HUDEP-2 (cell line): ENCODE measurements around the gene CPXM1.
"Not testable (repeated sequence)": the region's sequence is repeated elsewhere in the genome, so short reads cannot be mapped to it uniquely, and the experiment has no call there.

Experiments
- DNase-seq, 76 experiments: peaks; one replicate each; lab custom pipeline; 2025; ENCODE audit not compliant: unreplicated experiment in 76 of 76; lab: John Stamatoyannopoulos, UW

Gene CPXM1

GRCh38 chr20:2800521-2801285 is at the start of gene CPXM1:
Gene CPXM1 (minus strand): TSS chr20:2800627. CDS start chr20:2800572, 55 bp downstream.
- peak in 1 of 76 experiments; percentile 3 for DNase-seq

GRCh38 chr20:2849529-2849928 is 49.1 kb upstream of the CPXM1 start:
- no peak for DNase-seq

- no peak for DNase-seq
Measured at GRCh38 chr20:2847802-2848201, 47.4 kb upstream of the CPXM1 start.

DNA sequence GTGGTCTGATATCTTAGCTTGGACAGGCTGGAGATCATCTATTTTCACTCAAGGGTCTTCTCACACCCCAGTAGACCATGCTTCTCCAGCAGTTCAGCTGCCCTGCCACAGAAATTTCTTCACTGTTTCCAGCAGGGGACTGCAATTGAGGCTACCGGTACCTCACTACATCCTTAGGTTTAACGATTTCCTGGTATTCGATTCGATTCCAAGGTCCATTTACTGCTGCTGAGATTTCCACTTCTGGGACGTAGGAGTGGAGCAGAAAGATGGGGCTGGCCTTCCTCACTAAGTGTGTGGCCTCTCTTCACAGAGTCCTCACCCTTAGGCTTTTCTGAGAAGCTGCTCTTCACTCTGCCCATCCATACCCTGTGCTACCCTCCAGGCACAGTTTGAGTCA is 46.3 kb upstream of the CPXM1 start:
- no peak for DNase-seq

DNA sequence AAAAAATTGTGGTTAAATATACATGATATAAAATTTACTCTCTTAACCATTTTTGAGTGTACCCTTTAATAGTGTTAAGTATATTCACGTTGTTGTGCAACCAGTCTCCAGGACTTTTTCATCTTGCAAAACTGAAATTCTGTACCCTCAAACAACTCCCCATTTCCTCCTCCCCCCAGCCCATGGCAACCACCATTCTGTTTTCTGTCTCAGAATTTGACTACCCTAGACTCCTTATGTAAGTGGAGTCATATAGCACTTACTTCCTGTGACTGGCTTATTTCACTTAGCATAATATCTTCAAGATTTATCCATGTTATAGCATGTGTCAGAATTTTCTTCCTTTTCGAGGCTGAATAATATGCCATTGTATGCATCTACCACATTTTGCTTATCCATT is 45.2 kb upstream of the CPXM1 start:
- DNase-seq = no peak

- peak in 25 of 76 experiments; percentile 9 to 60 (median 22) for DNase-seq
Measured at GRCh38 chr20:2840967-2841531, 40.6 kb upstream of the CPXM1 start.

DNA sequence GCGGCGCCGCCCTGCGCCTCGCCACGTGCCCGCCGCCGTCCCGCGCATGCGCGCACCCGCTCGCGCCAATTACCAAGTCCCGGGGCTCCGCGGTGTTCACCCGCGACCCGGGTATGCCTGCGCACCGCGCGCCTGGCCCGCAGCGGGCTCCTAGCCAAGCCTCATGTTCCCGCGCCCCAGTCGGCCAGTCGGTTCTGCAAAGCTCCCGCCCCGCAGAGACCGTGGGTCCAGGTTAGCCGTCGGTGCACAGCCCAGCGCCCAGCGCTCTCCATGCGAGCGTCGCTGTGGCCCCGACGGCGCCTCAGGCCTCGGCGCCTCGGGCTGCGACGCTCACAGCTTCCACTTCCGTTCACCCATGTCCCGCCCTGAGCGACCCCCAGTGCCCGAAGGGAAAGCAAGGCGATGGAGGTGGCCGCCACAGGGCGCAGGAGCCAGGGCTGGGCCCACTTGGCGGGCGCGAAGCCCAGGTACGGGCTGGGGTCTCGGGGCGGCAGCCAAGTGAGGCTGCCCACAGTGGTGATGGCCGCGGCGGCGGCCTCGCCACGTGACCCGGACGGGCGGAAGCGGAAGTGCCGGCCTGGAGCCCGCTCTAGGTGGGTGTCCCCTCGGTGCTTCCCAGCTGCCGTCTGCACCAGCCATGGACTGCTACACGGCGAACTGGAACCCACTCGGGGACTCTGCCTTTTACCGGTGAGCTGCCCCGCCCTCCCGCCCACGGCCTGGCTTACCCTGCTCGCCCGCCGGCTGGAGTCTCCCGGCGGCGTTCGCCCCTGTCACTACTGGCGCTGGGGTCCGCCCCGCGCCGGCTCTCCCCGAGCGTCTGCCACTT is 39.9 kb upstream of the CPXM1 start, which contains the start of the genes PCED1A and VPS16:
Gene PCED1A (minus strand): TSS at position 518 of the 829 bp plus-strand sequence. CDS start 743 bp downstream, outside the sequence.
Gene VPS16 (plus strand): TSS at position 608 of the 829 bp plus-strand sequence. CDS start 30 bp downstream, at position 638.
- peak in 75 of 76 experiments; percentile 16 to 91 (median 76) for DNase-seq

DNA sequence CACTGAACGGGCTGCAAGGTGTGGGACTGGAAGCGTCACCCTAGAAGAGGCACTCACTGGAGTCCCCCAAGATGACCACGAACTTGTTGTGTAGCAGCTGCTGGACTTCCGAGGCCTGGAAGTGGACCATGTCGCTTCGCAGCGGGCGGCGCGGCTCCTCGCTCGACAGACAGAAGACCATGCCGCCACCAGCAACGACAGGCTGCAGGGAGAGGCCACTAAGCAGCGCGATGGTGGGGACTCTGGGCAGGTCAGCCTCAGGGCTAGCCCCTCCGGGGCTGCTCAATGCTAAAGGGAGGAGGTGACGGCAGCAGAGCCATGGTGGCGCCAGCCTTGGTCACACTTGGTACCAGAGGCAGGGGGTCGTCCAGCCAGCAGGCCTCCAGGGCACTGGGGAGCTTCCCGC is 39.3 kb upstream of the CPXM1 start:
- DNase-seq = peak in 3 of 76 experiments; percentile 34 to 59 (median 54)

DNA sequence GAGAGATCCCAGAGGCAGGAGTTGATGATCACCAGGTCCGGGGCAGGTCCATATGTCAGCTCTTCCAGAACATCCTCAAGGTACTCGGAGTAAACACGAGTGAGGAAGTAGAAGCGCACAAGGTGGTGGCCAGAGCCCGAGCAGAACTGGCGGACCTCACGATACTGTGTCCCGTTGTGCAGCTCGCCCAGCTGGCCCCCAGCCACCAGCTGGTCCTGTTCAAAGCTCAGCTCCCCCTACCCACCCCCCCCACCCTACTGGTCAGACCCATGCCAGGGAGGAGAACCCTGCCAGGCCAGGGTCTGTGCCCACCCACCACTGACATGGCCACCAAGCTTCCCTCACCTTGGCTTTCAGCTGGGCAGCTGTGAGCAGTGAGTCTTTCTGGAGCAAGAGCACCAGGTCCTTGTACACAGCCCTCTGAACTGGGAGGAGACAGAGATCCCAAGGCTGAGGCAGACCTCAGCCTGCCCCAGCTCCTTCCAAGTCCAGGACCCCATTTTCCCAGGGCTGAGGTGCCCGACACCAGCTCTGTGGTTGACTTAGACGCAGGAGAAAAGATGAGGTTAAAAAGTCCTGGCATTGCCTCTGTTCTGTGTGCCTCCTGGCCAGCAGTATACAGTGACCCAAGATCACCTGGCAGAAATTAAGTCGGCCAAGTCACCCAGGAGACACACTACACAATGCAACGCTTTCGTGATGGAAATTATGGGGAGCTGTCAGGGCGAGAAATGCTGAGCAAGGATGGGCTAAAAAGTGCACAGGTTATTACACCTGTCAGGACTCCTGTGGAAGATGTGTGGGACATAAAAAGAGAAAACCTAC is 38.6 kb upstream of the CPXM1 start:
- DNase-seq = peak in 1 of 76 experiments; percentile 27

GRCh38 chr20:2838170-2838797 is 37.9 kb upstream of the CPXM1 start:
- no peak for DNase-seq

GRCh38 chr20:2837221-2837960 is 37.0 kb upstream of the CPXM1 start:
- no peak for DNase-seq

GRCh38 chr20:2836035-2836434 is 35.6 kb upstream of the CPXM1 start:
- DNase-seq = no peak

DNA sequence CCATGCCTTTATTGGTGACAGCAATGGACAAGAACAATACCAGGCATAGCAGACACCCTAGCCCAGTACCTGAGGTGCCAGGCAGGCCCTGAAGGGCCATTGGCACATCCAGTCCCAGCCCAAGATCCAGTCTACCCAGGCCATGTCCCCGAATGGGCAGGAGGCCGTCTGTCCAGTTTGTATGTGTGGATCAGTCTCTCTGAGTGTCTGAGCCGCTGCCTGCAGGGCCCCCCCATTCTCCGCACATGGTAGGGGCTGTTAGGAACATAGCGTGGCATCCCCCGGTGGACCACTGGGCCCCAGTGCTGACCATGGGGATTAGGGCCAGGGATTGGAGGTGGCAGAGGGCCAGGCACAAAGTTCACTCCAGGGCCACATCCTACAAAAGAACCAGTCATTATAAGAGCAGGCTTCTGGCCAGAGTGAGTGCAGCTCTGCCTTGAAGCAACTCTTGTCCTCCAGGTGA is 34.9 kb upstream of the CPXM1 start:
- DNase-seq = no peak

- no peak for DNase-seq
Measured at GRCh38 chr20:2834401-2835110, 34.1 kb upstream of the CPXM1 start.

DNA sequence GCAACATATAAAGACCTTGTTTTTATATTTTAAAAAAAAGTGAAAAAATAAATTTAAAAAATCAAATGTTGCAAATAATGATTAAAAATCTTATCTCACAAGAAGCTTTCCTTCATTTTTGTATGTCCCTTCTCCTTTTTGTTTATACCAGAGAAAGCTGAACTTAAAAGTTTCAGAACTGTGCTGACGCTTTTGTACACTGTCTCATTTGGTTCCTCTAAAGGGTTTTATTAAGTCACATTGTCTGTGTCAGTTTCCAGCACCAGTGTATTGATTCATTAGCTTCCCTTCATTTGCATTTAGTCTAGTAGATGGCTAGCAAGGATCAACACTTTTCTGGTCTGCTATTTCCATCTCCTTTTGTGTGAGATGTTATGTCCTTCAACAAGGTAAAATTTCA is 33.3 kb upstream of the CPXM1 start:
- no peak for DNase-seq

GRCh38 chr20:2831206-2831605 is 30.8 kb upstream of the CPXM1 start:
- not testable (repeated sequence) for DNase-seq

DNA sequence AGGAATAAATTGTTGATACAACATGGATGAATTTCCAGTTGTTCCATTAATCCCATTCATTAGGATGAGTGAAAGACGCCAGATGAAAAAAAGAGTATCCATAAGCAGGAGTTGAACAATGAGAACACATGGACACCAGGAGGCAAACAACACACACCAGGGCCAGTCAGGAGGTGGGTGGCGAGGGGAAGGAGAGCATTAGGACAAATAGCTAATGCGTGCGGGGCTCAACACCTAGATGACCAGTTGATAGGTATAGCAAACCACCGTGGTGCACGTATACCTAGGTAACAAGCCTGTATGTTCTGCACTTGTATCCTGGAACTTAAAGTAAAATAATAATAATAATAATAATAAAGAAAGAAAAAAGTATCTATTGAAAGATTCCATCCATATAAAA is 28.9 kb upstream of the CPXM1 start:
- DNase-seq = no peak

DNA sequence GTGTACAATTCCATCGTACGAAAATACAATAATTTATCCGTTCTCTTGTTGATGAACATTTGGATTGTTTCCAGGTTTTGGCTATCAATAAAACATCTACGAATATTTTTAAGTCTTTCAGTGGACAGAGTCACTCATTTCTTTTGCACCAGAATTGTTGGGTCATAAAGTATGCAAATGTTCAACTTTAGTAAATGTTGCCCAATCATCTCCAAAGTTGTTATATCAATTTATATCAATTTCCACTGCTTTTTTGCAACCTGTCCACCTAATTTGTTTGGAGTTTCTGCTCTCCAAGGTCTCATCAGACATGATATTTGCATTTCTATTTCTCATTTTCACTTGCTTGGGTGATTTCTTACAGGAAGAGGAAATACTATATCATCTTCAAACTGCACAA is 26.2 kb upstream of the CPXM1 start:
- no peak for DNase-seq
